H1 (cell line): ENCODE results near the gene MRC2. TPM values are rescaled to one million over a fixed set of nuclear protein-coding genes. Genes with fewer than 3 reads are reported as not detected.

Source experiments
- CTCF ChIA-PET: fragments of 300-600 bp; sonication (Branson Sonifier 250); formaldehyde crosslinking; loops from one replicate; lab custom pipeline; 2021; ENCODE audit not compliant: partially characterized antibody; lab: Charles Lee
- POLR2A ChIA-PET: fragments of 300-600 bp; sonication (Branson Sonifier 250); formaldehyde crosslinking; loops from one replicate; lab custom pipeline; 2021; ENCODE audit warnings: inconsistent platforms; ENCODE audit not compliant: partially characterized antibody; lab: Charles Lee
- DNase-seq, 2 experiments: peaks; one replicate each; pipeline versions ENCODE4 v3.0.0 to v3.0.0-alpha.2; 2010 to 2022; ENCODE audit warnings: low spot score in 2 of 2, low read depth in 1 of 2, mixed read lengths in 1 of 2
- FAIRE-seq: peaks from 2 replicates; lab custom pipeline; 2011; peaks lifted over from hg19 to GRCh38; lab: Jason Lieb, UNC
- H2AFZ ChIP-seq: 2 replicates; pipeline ENCODE4 v1.8.1; 2012; ENCODE audit warnings: low read length, inconsistent platforms
- H2AK5ac ChIP-seq: 2 replicates; pipeline ENCODE4 v1.6.1; 2013; ENCODE audit warnings: low read depth, low read length
- H2BK120ac ChIP-seq: replicated peaks from 2 replicates; pipeline ENCODE3; 2013; ENCODE audit warnings: low read depth, low read length, inconsistent platforms
- H2BK12ac ChIP-seq: 2 replicates; pipeline ENCODE4 v1.6.1; 2013; ENCODE audit warnings: low read depth, low read length
- H2BK15ac ChIP-seq: 2 replicates; pipeline ENCODE4 v1.6.1; 2013; ENCODE audit warnings: low read length
- H2BK20ac ChIP-seq: 2 replicates; pipeline ENCODE4 v1.6.1; 2013; ENCODE audit warnings: low read length
- H2BK5ac ChIP-seq: 2 replicates; pipeline ENCODE4 v1.6.1; 2013; ENCODE audit warnings: low read depth, low read length
- H3K14ac ChIP-seq: 2 replicates; pipeline ENCODE4 v1.6.1; 2013; ENCODE audit warnings: inconsistent platforms; ENCODE audit not compliant: insufficient read length
- H3K18ac ChIP-seq: 2 replicates; pipeline ENCODE4 v1.6.1; 2013; ENCODE audit warnings: low read length; ENCODE audit errors: extremely low read depth
- H3K23ac ChIP-seq: 2 replicates; pipeline ENCODE4 v1.6.1; 2013; ENCODE audit warnings: inconsistent platforms; ENCODE audit not compliant: insufficient read length
- H3K23me2 ChIP-seq: 2 replicates; pipeline ENCODE4 v1.6.1; 2013; ENCODE audit warnings: low read depth, low read length
- H3K27ac ChIP-seq: 2 replicates; pipeline ENCODE4 v1.6.1; 2011; ENCODE audit warnings: low read depth, low read length, inconsistent platforms
- H3K27me3 ChIP-seq, 4 experiments: replicated peaks in 1 of 4; 1 replicate in 1 of 4; 2 replicates in 3 of 4; pipeline versions ENCODE4 v1.6.1 to v1.8.1; 2011 to 2013; ENCODE audit warnings: low read length in 3 of 4, mild to moderate bottlenecking in 3 of 4, inconsistent platforms in 2 of 4, mixed read lengths in 2 of 4, moderate library complexity in 1 of 4; ENCODE audit not compliant: control insufficient read depth in 3 of 4, insufficient read depth in 3 of 4; ENCODE audit errors: extremely low read depth in 1 of 4
- H3K36me3 ChIP-seq, 4 experiments: 2 replicates each; pipeline versions ENCODE4 v1.6.1 to v1.8.1; 2011 to 2013; ENCODE audit warnings: mild to moderate bottlenecking in 4 of 4, low read length in 3 of 4, moderate library complexity in 2 of 4, control low read depth in 1 of 4, inconsistent platforms in 1 of 4; ENCODE audit not compliant: insufficient read depth in 4 of 4, control insufficient read depth in 2 of 4
- H3K4ac ChIP-seq: replicated peaks from 2 replicates; pipeline ENCODE3; 2013; ENCODE audit warnings: low read length, low read depth, mixed read lengths, inconsistent platforms; ENCODE audit not compliant: insufficient read length
- H3K4me1 ChIP-seq, 4 experiments: replicated peaks in 1 of 4; 1 replicate in 1 of 4; 2 replicates in 3 of 4; pipeline versions ENCODE4 v1.6.1 to v1.8.1; 2011 to 2013; ENCODE audit warnings: low read length in 3 of 4, inconsistent platforms in 2 of 4, mixed read lengths in 1 of 4; ENCODE audit not compliant: insufficient read depth in 4 of 4, control insufficient read depth in 3 of 4
- H3K4me2 ChIP-seq, 2 experiments: 2 replicates each; pipeline versions ENCODE4 v1.6.1 to v1.8.1; 2011 to 2013; ENCODE audit warnings: low read depth in 2 of 2, low read length in 2 of 2, control low read depth in 1 of 2, inconsistent platforms in 1 of 2, mild to moderate bottlenecking in 1 of 2; ENCODE audit not compliant: insufficient read depth in 1 of 2
- H3K4me3 ChIP-seq, 4 experiments: fragments of 200-600, 300-600 bp in 1 of 4; sonication (generic), shearing (Covaris generic), sonication (Bioruptor Twin) in 1 of 4; 2 replicates each; pipeline versions ENCODE4 v1.5.1 to v1.8.1; 2011 to 2016; ENCODE audit warnings: low read length in 4 of 4, low read depth in 3 of 4, control low read depth in 2 of 4, inconsistent platforms in 2 of 4, mild to moderate bottlenecking in 2 of 4, mixed read lengths in 1 of 4, moderate library complexity in 1 of 4; ENCODE audit not compliant: insufficient read depth in 2 of 4; ENCODE audit errors: extremely low read depth in 1 of 4
- H3K56ac ChIP-seq: replicated peaks from 2 replicates; pipeline ENCODE3; 2013; ENCODE audit warnings: low read depth, mild to moderate bottlenecking, mixed read lengths, low read length, inconsistent platforms; ENCODE audit not compliant: insufficient read length
- H3K79me1 ChIP-seq: 2 replicates; pipeline ENCODE4 v1.6.1; 2013; ENCODE audit warnings: low read depth, low read length, control low read depth
- H3K79me2 ChIP-seq, 2 experiments: 2 replicates each; pipeline versions ENCODE4 v1.6.1 to v1.8.1; 2012 to 2013; ENCODE audit warnings: low read length in 2 of 2, mild to moderate bottlenecking in 2 of 2, inconsistent platforms in 1 of 2; ENCODE audit not compliant: insufficient read depth in 2 of 2, control insufficient read depth in 1 of 2
- H3K9ac ChIP-seq, 4 experiments: replicated peaks in 1 of 4; 1 replicate in 1 of 4; 2 replicates in 3 of 4; pipeline versions ENCODE4 v1.6.1 to v1.8.1; 2011 to 2013; ENCODE audit warnings: low read depth in 3 of 4, low read length in 3 of 4, control low read depth in 2 of 4, mild to moderate bottlenecking in 2 of 4, moderate library complexity in 2 of 4, inconsistent platforms in 1 of 4; ENCODE audit errors: extremely low read depth in 1 of 4
- H3K9me3 ChIP-seq, 2 experiments: 2 replicates each; pipeline versions ENCODE4 v1.6.1 to v1.8.1; 2012 to 2013; ENCODE audit warnings: mild to moderate bottlenecking in 2 of 2, moderate library complexity in 2 of 2, control low read depth in 1 of 2, inconsistent platforms in 1 of 2, low read depth in 1 of 2, low read length in 1 of 2, mixed read lengths in 1 of 2; ENCODE audit not compliant: insufficient read depth in 2 of 2
- H4K20me1 ChIP-seq, 2 experiments: replicated peaks in 1 of 2; 2 replicates each; pipeline versions ENCODE3 to v1.8.1; 2011 to 2013; ENCODE audit warnings: inconsistent platforms in 2 of 2, low read length in 2 of 2, mild to moderate bottlenecking in 1 of 2; ENCODE audit not compliant: insufficient read depth in 2 of 2, control insufficient read depth in 1 of 2
- H4K5ac ChIP-seq: 2 replicates; pipeline ENCODE4 v1.6.1; 2013; ENCODE audit warnings: low read length, low read depth, mixed read lengths, inconsistent platforms; ENCODE audit not compliant: insufficient read length
- H4K8ac ChIP-seq: 2 replicates; pipeline ENCODE4 v1.8.0; 2013; ENCODE audit warnings: mild to moderate bottlenecking, moderate library complexity, low read length, inconsistent platforms; ENCODE audit not compliant: insufficient read depth; ENCODE audit errors: extremely low read depth
- H4K91ac ChIP-seq: replicated peaks from 2 replicates; pipeline ENCODE3; 2013; ENCODE audit warnings: low read length, mixed read lengths, inconsistent platforms; ENCODE audit not compliant: insufficient read length
- CEBPB ChIP-seq: IDR thresholded peaks from 2 replicates; pipeline ENCODE4 v1.6.1; 2012; ENCODE audit warnings: low read depth, low read length
- JUN ChIP-seq: IDR thresholded peaks from 2 replicates; pipeline ENCODE4 v1.6.1; 2011; ENCODE audit warnings: low read depth, mild to moderate bottlenecking, improper control_type of control experiment, low read length
- NANOG ChIP-seq: IDR thresholded peaks from 2 replicates; pipeline ENCODE4 v1.6.1; 2011; ENCODE audit warnings: low read length, low read depth, mild to moderate bottlenecking, inconsistent platforms; ENCODE audit not compliant: insufficient read depth, poor library complexity, severe bottlenecking
- WGBS, 2 experiments: shearing (Covaris generic) in 1 of 2; methylation state at CpG; one replicate each; pipeline versions ENCODE4 v1.1.6 to v1.1.7; 2013 to 2015; ENCODE audit warnings: low lambda C conversion rate in 2 of 2, mixed read lengths in 2 of 2, inconsistent platforms in 1 of 2, low coverage in 1 of 2, missing lambda C conversion rate in 1 of 2; ENCODE audit not compliant: insufficient replicate concordance in 2 of 2, insufficient coverage in 1 of 2, insufficient read length in 1 of 2; ENCODE audit errors: extremely low coverage in 1 of 2, missing lambda C conversion rate in 1 of 2; 5-methylcytosine and 5-hydroxymethylcytosine counted together
- polyA plus RNA-seq, 7 experiments: library from polyadenylated mRNA; depleted of rRNA in 3 of 7; stranded (reverse) in 5 of 7; unstranded in 2 of 7; fragments of >200 nt in 5 of 7; fragments of 200-250 nt in 2 of 7; gene quantifications; 1 replicate in 5 of 7; 2 replicates in 1 of 7; 4 replicates in 1 of 7; pipeline versions ENCODE4 v1.2.1 to v1.2.3, GENCODE V29; 2011 to 2013; ENCODE audit warnings: missing spikeins in 2 of 7, mixed read lengths in 2 of 7
- total RNA-seq: library from RNA; stranded (reverse); fragmentation: NEBNext Ultra II Directional; extraction: Animal tissue kit (Norgen Biotek cat#: 25700); gene quantifications from 2 replicates; pipeline ENCODE4 v1.2.1, GENCODE V29; 2021

MRC2 gene
- total and polyA plus RNA-seq, 2 of the 8 experiments (the other 6 are each of a cell fraction or from before 2014, with no cell fraction given) = 7.0 to 24.2 TPM

GRCh38 chr17:62618647-62619416, 8.6 kb upstream of the MRC2 start:
- H2BK15ac ChIP-seq = no peak overlapping the region
- FAIRE-seq (no peak), DNase-seq (no peak)
- H2BK12ac ChIP-seq = no peak overlapping the region
- peaks cover 0 to 9% (median 1%) of the 10 kb centered on the region in 4 experiments; a peak in 4 of 8 replicates for H3K36me3 ChIP-seq
- no peak overlapping the region for H4K5ac ChIP-seq
- peaks cover 3% of the 10 kb centered on the region; the same call in 1 of the 2 replicates for H3K79me1 ChIP-seq
- no peak overlapping the region for H3K56ac ChIP-seq
- H3K4me2 ChIP-seq = no peak overlapping the region
- H3K9ac ChIP-seq = no peak overlapping the region
- ChIA-PET POLR2A (interaction anchor here (0.8 to 1.6 kb wide), 3 partner anchors 13 to 38 kb away, joined by 3 to 4 read pairs (median 3); no protein-coding TSS in a partner anchor), CTCF (interaction anchor here (0.5 to 2.4 kb wide), 4 partner anchors 12 to 535 kb away, joined by 3 to 7 read pairs (median 4); no protein-coding TSS in a partner anchor)
- no peak overlapping the region; the same call in 1 of the 2 replicates for H4K8ac ChIP-seq
- H4K20me1 ChIP-seq = no peaks in the 10 kb centered on the region
- no peaks in the 10 kb centered on the region for H3K23me2 ChIP-seq
- H3K4me3 ChIP-seq = no peak overlapping the region
- no peak overlapping the region for H3K27ac ChIP-seq
- H3K18ac ChIP-seq = no peak overlapping the region
- H3K4ac ChIP-seq = no peak overlapping the region
- H3K79me2 ChIP-seq = no peaks in the 10 kb centered on the region
- H2AFZ ChIP-seq = no peak overlapping the region
- 89% methylated on average over 17 of the region's 17 CpGs; no CpG with 5 or more reads in 1 of the 2 experiments for WGBS, 2 experiments
- no peak overlapping the region for H3K23ac ChIP-seq
- H3K27me3 ChIP-seq = no peaks in the 10 kb centered on the region
- no peaks in the 10 kb centered on the region for H3K9me3 ChIP-seq
- H2BK5ac ChIP-seq = no peak overlapping the region
- H4K91ac ChIP-seq = no peak overlapping the region
- H2BK20ac ChIP-seq = no peak overlapping the region
- H3K14ac ChIP-seq = no peak overlapping the region
- peaks cover 0 to 12% (median 6%) of the 10 kb centered on the region in 4 experiments; a peak in 6 of 7 replicates for H3K4me1 ChIP-seq
- TF ChIP-seq CEBPB (0 out of 2 replicates have a peak, but pooled peaks have one; percentile 38), NANOG (no peak), JUN (no peak)
- H2AK5ac ChIP-seq = no peak overlapping the region
- no peak overlapping the region for H2BK120ac ChIP-seq
